Stomach smooth muscle (tissue), 2 donors: ENCODE measurements around the gene CACNA1G.

Experiments
- H3K27ac ChIP-seq: one replicate; pipeline ENCODE4 v1.7.0; 2013; ENCODE audit warnings: mild to moderate bottlenecking, low read length, inconsistent platforms
- H3K27me3 ChIP-seq, 2 donors: one replicate each; pipeline ENCODE4 v1.7.0; 2013; ENCODE audit warnings: low read length in 2 of 2; ENCODE audit not compliant: insufficient read depth in 2 of 2, control insufficient read depth in 1 of 2
- H3K36me3 ChIP-seq, 2 donors: one replicate each; pipeline ENCODE4 v1.7.0; 2013; ENCODE audit warnings: low read length in 2 of 2; ENCODE audit not compliant: control insufficient read depth in 2 of 2, insufficient read depth in 2 of 2
- H3K4me1 ChIP-seq: one replicate; pipeline ENCODE4 v1.7.0; 2013; ENCODE audit warnings: low read length; ENCODE audit not compliant: control insufficient read depth, insufficient read depth
- H3K4me3 ChIP-seq, 2 donors: one replicate each; pipeline ENCODE4 v1.7.0; 2013; ENCODE audit warnings: low read length in 2 of 2
- H3K9ac ChIP-seq, 2 donors: one replicate each; pipeline ENCODE4 v1.7.0; 2013; ENCODE audit warnings: low read length in 2 of 2, mild to moderate bottlenecking in 1 of 2
- H3K9me3 ChIP-seq, 2 donors: one replicate each; pipeline ENCODE4 v1.7.0; 2013; ENCODE audit warnings: low read length in 2 of 2; ENCODE audit not compliant: control insufficient read depth in 2 of 2
- donor health status: healthy.
- donor health status: Pancreatic carcinoma.

The CACNA1G gene

DNA sequence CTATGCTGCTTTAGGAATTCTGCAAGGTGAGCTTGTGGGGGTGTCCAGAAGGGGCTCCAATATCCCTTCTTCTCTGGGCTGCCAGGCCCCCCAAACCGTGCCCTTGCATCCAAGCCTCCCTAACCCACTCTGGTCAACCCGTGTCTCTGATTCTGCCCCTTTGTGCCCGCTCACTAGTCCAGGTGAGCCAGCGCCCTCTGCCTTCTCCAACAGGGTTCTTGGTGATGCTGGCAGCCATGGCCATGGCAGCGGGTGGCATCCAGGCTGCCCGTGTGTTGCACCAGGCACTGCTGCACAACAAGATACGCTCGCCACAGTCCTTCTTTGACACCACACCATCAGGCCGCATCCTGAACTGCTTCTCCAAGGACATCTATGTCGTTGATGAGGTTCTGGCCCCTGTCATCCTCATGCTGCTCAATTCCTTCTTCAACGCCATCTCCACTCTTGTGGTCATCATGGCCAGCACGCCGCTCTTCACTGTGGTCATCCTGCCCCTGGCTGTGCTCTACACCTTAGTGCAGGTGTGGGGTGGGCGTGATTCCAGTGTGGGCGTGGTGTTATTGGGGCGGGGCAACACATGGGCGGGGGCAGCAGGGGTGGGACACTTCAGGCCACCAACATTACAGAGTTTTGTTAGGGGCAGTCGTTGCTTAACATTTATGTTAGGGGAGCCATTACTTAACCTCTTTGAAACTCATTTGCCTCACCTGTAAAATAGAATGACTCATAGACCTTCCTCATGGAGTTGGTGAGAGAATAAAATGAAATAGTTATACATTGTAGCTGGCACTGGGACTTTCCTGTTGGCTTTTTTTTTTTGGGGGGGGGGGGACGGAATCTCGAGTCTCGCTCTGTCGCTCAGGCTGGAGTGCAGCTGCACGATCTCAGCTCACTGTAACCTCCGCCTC, 115.8 kb downstream of the CACNA1G start:
- H3K27ac ChIP-seq: no peak overlapping the region
- no peak overlapping the region for H3K4me3 ChIP-seq
- peaks cover 3% of the 10 kb centered on the region for H3K4me1 ChIP-seq
- no peak overlapping the region for H3K9ac ChIP-seq
- H3K36me3 ChIP-seq: no peaks in the 10 kb centered on the region
- H3K27me3 ChIP-seq: no peaks in the 10 kb centered on the region
- H3K9me3 ChIP-seq: no peaks in the 10 kb centered on the region
